BLaER1 treated with 17β-estradiol and CSF1 and Interleukin-3, amounts not matched to agents 10 nM and 100 nM (cell line): ENCODE data around the gene LIPE.
"Not testable (repeated sequence)": the region's sequence is repeated elsewhere in the genome, so short reads cannot be mapped to it uniquely, and the experiment has no call there.

Source experiments
- H3K27ac ChIP-seq, 11 experiments: shearing (Covaris generic); formaldehyde crosslinking; 2 replicates each; pipeline ENCODE4 v1.8.1; 2022
- H3K27me3 ChIP-seq, 11 experiments: shearing (Covaris generic); formaldehyde crosslinking; 2 replicates each; pipeline ENCODE4 v1.8.1; 2022
- H3K36me3 ChIP-seq, 11 experiments: shearing (Covaris generic); formaldehyde crosslinking; 2 replicates each; pipeline ENCODE4 v1.8.1; 2022
- H3K4me1 ChIP-seq, 10 experiments: shearing (Covaris generic); formaldehyde crosslinking; 2 replicates each; pipeline ENCODE4 v1.8.1; 2022
- H3K4me2 ChIP-seq, 11 experiments: shearing (Covaris generic); formaldehyde crosslinking; 2 replicates each; pipeline ENCODE4 v1.8.1; 2022
- H3K4me3 ChIP-seq, 10 experiments: shearing (Covaris generic); formaldehyde crosslinking; 2 replicates each; pipeline ENCODE4 v1.8.1; 2022
- H3K9ac ChIP-seq, 11 experiments: shearing (Covaris generic); formaldehyde crosslinking; 2 replicates each; pipeline ENCODE4 v1.8.1; 2022
- H3K9me3 ChIP-seq, 11 experiments: shearing (Covaris generic); formaldehyde crosslinking; replicated peaks in 1 of 11; 2 replicates each; pipeline ENCODE4 v1.8.1; 2022
- H4K20me1 ChIP-seq, 11 experiments: shearing (Covaris generic); formaldehyde crosslinking; 2 replicates each; pipeline ENCODE4 v1.8.1; 2022
- Cebpa-rat ChIP-seq, 11 experiments: shearing (Covaris generic); IDR thresholded peaks; 2 replicates each; pipeline ENCODE4 v1.8.1; 2022

Gene LIPE

DNA sequence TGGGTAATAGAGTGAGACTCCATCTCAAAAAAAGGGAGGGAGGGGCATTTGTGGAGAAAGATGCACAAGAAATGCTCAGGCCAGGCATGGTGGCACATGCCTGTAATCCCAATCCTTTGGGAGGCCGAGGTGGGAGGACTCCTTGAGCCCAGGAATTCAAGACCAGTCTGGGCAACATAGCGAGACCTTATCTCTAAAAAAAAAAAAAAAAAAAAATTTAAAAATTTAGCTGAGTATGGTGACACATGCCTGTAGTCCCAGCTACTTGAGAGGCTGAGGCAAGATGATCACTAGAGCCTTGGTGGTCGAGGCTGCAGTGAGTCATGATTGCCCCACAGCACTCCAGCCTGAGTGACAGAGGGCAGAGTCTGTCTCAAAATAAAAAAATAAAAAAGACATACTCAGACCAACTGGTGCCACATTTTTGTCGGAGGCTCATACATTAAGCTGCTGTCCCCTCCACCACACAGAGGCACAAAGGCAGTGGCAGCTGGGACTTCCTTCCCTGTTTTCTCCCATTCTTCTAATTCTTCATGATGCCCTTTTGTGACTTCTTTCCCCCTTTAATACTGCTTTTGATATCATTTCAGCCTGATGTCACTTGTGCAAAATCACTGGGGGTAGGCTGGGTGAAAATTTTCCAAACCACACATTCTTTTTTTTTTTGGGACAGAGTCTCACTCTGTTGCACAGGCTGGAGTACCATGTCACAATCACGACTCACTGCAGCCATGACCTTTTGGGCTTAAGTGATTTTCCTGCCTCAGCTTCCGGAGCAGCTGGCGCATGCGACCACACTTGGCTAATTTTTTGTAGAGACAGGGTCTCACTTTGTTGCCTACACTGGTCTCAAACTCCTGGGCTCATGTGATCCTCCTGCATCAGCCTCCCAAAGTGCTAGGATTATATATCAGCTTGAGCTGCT lies 42.4 kb upstream of the LIPE start:
- Histone ChIP-seq H3K36me3 (no peaks in the 10 kb centered on the region), H3K4me2 (peak overlapping the region; percentile 73 to 95 (median 88)), H3K9ac (peak overlapping the region in 10 of 11 experiments; percentile 15 to 82 (median 80); a peak in 19 of 22 replicates), H3K4me3 (peak overlapping the region in 3 of 10 experiments; percentile 0 to 30 (median 21); a peak in 2 of 20 replicates), H3K9me3 (0 out of 22 replicates have a peak, but pooled peaks cover 0 to 5% (median 0%) of the 10 kb centered on the region in 11 experiments), H3K27me3 (no peaks in the 10 kb centered on the region), H3K27ac (peak overlapping the region in 10 of 11 experiments; percentile 27 to 97 (median 91); a peak in 19 of 22 replicates), H4K20me1 (no peaks in the 10 kb centered on the region; a peak in 2 of 22 replicates), H3K4me1 (peaks cover 61 to 100% (median 98%) of the 10 kb centered on the region in 10 experiments)
- peak in 9 of 11 experiments; percentile 68 to 98 (median 97); a peak in 17 of 22 replicates for TF ChIP-seq Cebpa-rat (IDR thresholded peaks at IDR 0.05)

DNA sequence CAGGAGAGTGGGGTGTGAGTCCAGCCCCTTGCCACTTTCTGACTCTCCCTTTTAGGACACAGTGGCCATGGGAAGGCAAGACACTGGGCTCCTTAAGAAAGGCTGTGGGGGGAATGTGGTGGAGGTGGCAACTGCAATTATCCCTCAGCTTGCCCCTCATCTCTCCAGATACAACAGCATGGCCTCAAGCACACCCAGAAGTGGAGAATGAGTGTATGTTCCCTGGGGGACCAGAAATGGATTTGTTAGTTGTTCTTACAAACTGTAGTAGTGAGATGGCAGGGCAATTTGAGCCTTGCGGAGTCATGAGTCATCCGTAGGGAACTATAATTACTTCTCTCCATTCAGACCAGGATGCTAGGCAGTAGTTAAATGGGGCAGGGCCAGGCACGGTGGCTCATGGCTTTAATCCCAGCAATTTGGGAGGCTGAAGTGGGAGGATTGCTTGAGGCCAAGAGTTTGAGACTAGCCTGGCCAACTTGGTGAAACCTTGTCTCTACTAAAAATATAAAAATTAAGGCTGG lies 41.1 kb upstream of the LIPE start:
- H3K4me1 ChIP-seq = peaks cover 61 to 99% (median 92%) of the 10 kb centered on the region in 10 experiments
- H3K27ac ChIP-seq = peak overlapping the region in 9 of 11 experiments; percentile 79 to 97 (median 91); a peak in 19 of 22 replicates
- no peaks in the 10 kb centered on the region; a peak in 2 of 22 replicates for H4K20me1 ChIP-seq
- peak overlapping the region in 9 of 11 experiments; percentile 56 to 82 (median 80); a peak in 17 of 22 replicates for H3K9ac ChIP-seq
- no peak for TF ChIP-seq Cebpa-rat (IDR thresholded peaks at IDR 0.05)
- no peaks in the 10 kb centered on the region for H3K36me3 ChIP-seq
- peak overlapping the region; percentile 73 to 95 (median 88) for H3K4me2 ChIP-seq
- H3K4me3 ChIP-seq = peak overlapping the region in 2 of 10 experiments; percentile 30 to 44; a peak in 3 of 20 replicates
- H3K27me3 ChIP-seq = no peaks in the 10 kb centered on the region
- 0 out of 22 replicates have a peak, but pooled peaks cover 0 to 7% (median 0%) of the 10 kb centered on the region in 11 experiments for H3K9me3 ChIP-seq

DNA sequence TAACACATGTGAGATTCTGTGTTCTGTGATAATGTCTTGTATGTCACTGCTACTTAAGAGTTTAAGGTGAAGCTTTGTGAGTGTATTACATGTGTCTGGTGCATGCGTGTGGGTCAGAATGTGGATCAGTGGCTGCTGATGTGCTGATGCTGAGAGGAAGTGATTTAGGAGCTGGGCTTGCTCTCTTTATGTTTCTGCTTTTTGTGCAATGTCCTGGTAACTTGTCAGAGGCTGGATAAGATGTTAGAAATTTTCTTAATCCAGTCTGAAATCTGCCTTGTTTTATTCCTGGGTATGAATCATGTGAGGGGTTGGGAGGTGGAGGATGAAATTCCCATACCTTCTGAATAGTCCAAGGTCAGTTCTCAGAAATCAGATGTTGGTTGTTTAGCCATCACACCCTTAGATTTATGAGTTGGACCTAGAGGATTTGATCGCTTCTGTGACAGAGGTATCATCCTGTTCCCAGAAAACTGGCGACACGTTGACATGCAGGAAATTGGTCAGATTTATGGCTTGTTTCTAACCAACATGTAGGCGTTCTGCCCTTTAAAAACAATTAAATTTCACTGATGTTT lies 40.1 kb upstream of the LIPE start:
- Histone ChIP-seq H3K27ac (peak overlapping the region in 10 of 11 experiments; percentile 21 to 97 (median 91); a peak in 19 of 22 replicates), H3K4me3 (peak overlapping the region in 5 of 10 experiments; percentile 22 to 45 (median 38); a peak in 6 of 20 replicates), H3K4me1 (peaks cover 61 to 98% (median 90%) of the 10 kb centered on the region in 10 experiments), H3K9ac (peak overlapping the region in 9 of 11 experiments; percentile 63 to 82 (median 79); a peak in 17 of 22 replicates), H3K27me3 (no peaks in the 10 kb centered on the region), H3K9me3 (0 out of 22 replicates have a peak, but pooled peaks cover 0 to 7% (median 0%) of the 10 kb centered on the region in 11 experiments), H4K20me1 (no peaks in the 10 kb centered on the region; a peak in 2 of 22 replicates), H3K36me3 (no peaks in the 10 kb centered on the region), H3K4me2 (peak overlapping the region; percentile 73 to 95 (median 88))
- no peak for TF ChIP-seq Cebpa-rat (IDR thresholded peaks at IDR 0.05)

DNA sequence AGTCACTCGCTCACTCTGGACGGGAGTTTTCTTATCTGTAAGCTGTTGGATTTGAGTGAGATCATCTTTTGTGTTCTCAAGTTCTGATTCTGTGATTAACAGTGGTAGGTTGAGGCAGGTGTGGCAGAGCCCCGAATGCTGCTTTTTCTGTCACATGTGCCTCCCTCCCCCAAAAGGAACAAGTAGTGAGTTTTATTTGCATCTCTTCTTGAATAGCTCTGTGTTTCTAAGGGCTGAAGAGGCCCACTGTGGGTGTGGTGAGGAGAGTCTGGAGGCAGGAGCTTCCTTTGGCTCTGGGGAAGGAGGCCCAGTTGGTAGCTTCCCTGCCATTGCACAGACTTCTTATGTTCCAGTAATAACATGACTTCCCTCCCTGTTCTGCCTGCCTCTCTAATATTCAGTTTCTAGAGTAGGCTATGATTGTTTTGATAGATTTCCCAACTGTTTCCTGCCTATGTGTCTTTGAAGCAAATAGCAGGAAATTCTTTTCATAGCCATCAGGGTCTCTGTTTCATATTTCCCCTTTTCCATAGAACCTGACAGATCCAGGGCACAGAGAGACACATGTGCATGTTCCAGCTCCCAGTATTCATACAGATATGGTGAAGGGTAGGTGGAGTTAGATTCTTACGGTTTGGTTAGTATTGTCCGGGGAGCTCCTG lies 39.5 kb upstream of the LIPE start:
- H3K36me3 ChIP-seq = no peaks in the 10 kb centered on the region
- TF ChIP-seq Cebpa-rat (IDR thresholded peaks at IDR 0.05) = no peak
- H3K27me3 ChIP-seq = no peaks in the 10 kb centered on the region
- H3K27ac ChIP-seq = peak overlapping the region in 10 of 11 experiments; percentile 21 to 97 (median 91); a peak in 20 of 22 replicates
- H3K9ac ChIP-seq = peak overlapping the region in 10 of 11 experiments; percentile 2 to 82 (median 78); a peak in 19 of 22 replicates
- 0 out of 22 replicates have a peak, but pooled peaks cover 0 to 7% (median 0%) of the 10 kb centered on the region in 11 experiments for H3K9me3 ChIP-seq
- H4K20me1 ChIP-seq = no peaks in the 10 kb centered on the region; a peak in 2 of 22 replicates
- H3K4me2 ChIP-seq = peak overlapping the region; percentile 73 to 95 (median 88)
- H3K4me1 ChIP-seq = peaks cover 61 to 98% (median 89%) of the 10 kb centered on the region in 10 experiments
- H3K4me3 ChIP-seq = peak overlapping the region in 5 of 10 experiments; percentile 22 to 45 (median 38); a peak in 8 of 20 replicates

DNA sequence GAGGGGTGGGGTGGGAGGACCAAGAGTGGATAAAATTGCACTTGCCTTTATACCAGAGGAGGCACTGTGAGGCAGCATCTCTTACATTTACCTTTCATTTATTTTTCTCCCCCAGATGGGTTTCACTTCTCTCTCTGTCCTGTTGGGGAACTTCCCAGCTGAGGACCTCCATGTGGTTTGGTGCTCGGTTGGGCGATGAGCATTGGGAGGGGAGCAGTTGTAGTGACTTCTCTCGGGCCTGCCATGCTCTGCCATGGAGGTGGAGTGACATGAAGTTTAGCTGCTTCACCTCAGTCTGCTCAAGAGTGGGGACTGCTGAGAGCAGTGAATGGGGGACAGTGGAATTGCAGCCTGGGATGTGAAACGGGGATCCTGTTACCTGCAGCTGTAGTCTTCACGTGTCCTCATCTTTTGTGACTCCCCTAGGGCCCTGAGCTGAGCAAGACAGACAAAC lies 38.7 kb upstream of the LIPE start:
- no peaks in the 10 kb centered on the region; a peak in 2 of 22 replicates for H4K20me1 ChIP-seq
- H3K4me1 ChIP-seq = peaks cover 59 to 98% (median 86%) of the 10 kb centered on the region in 10 experiments
- H3K4me3 ChIP-seq = peak overlapping the region in 4 of 10 experiments; percentile 22 to 45 (median 41); a peak in 4 of 20 replicates
- 0 out of 22 replicates have a peak, but pooled peaks cover 0 to 7% (median 0%) of the 10 kb centered on the region in 11 experiments for H3K9me3 ChIP-seq
- H3K27ac ChIP-seq = peak overlapping the region in 10 of 11 experiments; percentile 21 to 97 (median 91); a peak in 19 of 22 replicates
- H3K27me3 ChIP-seq = no peaks in the 10 kb centered on the region
- TF ChIP-seq Cebpa-rat (IDR thresholded peaks at IDR 0.05) = no peak
- peak overlapping the region; percentile 73 to 95 (median 88) for H3K4me2 ChIP-seq
- H3K9ac ChIP-seq = peak overlapping the region in 10 of 11 experiments; percentile 2 to 82 (median 78); a peak in 19 of 22 replicates
- no peaks in the 10 kb centered on the region for H3K36me3 ChIP-seq

DNA sequence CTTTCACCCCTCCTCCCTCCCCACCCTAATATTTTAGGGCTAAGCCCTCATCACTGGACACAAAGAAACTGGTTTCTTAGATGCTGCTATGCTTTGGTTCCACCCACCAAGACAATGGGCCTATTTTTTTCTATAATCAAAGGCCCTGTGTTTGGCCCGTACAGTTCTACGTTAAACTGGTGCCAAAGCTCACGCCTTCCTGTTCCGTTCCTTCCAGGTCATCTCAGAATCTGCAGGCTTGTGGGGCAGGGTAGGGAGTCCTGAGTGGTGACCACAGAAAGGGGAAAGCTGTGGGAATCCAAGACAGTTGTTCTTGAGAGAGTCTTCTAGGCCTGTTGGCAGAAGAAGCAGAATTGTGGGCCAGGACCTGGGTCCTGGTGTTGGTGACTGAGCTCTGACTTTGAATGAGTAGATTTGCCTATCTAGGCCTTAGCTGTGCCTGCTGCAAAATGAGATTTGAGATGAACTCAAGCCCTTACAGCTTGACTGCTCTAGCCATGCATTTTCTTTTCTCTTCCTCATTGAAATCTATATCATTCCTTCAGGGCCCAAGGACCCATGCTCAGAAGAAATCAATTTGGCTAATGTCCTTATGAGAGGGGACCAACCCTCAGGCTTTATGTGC lies 34.6 kb upstream of the LIPE start:
- TF ChIP-seq Cebpa-rat (IDR thresholded peaks at IDR 0.05) = no peak
- Histone ChIP-seq H3K27ac (peak overlapping the region in 9 of 11 experiments; percentile 11 to 57 (median 43); a peak in 13 of 22 replicates), H3K9ac (no peak overlapping the region)

DNA sequence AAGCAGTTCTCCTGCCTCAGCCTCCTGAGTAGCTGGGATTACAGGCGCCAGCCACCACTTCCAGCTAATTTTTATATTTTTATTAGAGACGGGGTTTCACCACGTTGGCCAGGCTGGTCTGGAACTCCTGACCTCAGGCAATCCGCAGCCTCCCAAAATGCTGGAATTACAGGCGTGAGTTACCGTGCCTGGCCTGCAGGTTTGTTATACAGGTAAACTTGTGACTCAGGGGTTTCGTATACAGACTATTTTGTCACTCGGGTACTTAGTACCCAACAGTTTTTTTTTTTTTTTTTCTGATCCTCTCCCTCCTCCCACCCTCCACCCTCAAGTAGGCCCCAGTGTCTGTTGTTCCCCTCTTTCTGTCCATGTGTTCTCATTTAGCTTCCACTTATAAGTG lies 34.0 kb upstream of the LIPE start:
- H3K9me3 ChIP-seq = not testable (repeated sequence)
- peak overlapping the region in 4 of 11 experiments; percentile 8 to 38 (median 18); a peak in 3 of 22 replicates for H3K4me2 ChIP-seq

More for the DNA sequence above, 34.6 kb upstream of the LIPE start:
- Histone ChIP-seq H3K4me2 (peak overlapping the region in 7 of 11 experiments; percentile 5 to 38 (median 20); a peak in 8 of 22 replicates), H4K20me1 (no peaks in the 10 kb centered on the region; a peak in 2 of 22 replicates), H3K4me3 (no peak overlapping the region), H3K27me3 (no peaks in the 10 kb centered on the region), H3K4me1 (peaks cover 19 to 80% (median 59%) of the 10 kb centered on the region in 10 experiments), H3K9me3 (0 out of 22 replicates have a peak, but pooled peaks cover 0 to 7% (median 0%) of the 10 kb centered on the region in 11 experiments), H3K36me3 (no peaks in the 10 kb centered on the region)

More for the DNA sequence above, 34.0 kb upstream of the LIPE start:
- H3K27me3 ChIP-seq, H3K4me3 ChIP-seq, H3K36me3 ChIP-seq, H4K20me1 ChIP-seq, H3K9ac ChIP-seq: not testable (repeated sequence)
- peaks cover 17 to 80% (median 56%) of the 10 kb centered on the region in 10 experiments for H3K4me1 ChIP-seq
- peak overlapping the region in 6 of 11 experiments; percentile 12 to 56 (median 46); a peak in 7 of 22 replicates for H3K27ac ChIP-seq
